Measurements from ENCODE around the gene DICER1. TPM values are rescaled to one million over a fixed set of nuclear protein-coding genes. Genes with fewer than 3 reads are reported as not detected.
"Not testable (repeated sequence)": the region's sequence is repeated elsewhere in the genome, so short reads cannot be mapped to it uniquely, and the experiment has no call there.

DICER1 gene, protein sequence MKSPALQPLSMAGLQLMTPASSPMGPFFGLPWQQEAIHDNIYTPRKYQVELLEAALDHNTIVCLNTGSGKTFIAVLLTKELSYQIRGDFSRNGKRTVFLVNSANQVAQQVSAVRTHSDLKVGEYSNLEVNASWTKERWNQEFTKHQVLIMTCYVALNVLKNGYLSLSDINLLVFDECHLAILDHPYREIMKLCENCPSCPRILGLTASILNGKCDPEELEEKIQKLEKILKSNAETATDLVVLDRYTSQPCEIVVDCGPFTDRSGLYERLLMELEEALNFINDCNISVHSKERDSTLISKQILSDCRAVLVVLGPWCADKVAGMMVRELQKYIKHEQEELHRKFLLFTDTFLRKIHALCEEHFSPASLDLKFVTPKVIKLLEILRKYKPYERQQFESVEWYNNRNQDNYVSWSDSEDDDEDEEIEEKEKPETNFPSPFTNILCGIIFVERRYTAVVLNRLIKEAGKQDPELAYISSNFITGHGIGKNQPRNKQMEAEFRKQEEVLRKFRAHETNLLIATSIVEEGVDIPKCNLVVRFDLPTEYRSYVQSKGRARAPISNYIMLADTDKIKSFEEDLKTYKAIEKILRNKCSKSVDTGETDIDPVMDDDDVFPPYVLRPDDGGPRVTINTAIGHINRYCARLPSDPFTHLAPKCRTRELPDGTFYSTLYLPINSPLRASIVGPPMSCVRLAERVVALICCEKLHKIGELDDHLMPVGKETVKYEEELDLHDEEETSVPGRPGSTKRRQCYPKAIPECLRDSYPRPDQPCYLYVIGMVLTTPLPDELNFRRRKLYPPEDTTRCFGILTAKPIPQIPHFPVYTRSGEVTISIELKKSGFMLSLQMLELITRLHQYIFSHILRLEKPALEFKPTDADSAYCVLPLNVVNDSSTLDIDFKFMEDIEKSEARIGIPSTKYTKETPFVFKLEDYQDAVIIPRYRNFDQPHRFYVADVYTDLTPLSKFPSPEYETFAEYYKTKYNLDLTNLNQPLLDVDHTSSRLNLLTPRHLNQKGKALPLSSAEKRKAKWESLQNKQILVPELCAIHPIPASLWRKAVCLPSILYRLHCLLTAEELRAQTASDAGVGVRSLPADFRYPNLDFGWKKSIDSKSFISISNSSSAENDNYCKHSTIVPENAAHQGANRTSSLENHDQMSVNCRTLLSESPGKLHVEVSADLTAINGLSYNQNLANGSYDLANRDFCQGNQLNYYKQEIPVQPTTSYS (N-terminal part only)
- 100 to 1,000 TPM in 2 of 4 donors, 10 to 100 TPM in 2; 64.7 to 137 (median 87.6) TPM for total RNA-seq

- TF ChIP-seq, protein P1, sequence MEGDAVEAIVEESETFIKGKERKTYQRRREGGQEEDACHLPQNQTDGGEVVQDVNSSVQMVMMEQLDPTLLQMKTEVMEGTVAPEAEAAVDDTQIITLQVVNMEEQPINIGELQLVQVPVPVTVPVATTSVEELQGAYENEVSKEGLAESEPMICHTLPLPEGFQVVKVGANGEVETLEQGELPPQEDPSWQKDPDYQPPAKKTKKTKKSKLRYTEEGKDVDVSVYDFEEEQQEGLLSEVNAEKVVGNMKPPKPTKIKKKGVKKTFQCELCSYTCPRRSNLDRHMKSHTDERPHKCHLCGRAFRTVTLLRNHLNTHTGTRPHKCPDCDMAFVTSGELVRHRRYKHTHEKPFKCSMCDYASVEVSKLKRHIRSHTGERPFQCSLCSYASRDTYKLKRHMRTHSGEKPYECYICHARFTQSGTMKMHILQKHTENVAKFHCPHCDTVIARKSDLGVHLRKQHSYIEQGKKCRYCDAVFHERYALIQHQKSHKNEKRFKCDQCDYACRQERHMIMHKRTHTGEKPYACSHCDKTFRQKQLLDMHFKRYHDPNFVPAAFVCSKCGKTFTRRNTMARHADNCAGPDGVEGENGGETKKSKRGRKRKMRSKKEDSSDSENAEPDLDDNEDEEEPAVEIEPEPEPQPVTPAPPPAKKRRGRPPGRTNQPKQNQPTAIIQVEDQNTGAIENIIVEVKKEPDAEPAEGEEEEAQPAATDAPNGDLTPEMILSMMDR (IDR thresholded peaks at IDR 0.05) = no peak
- peak; percentile 97 for ATAC-seq (ENCODE audit: low FRiP score)
- DNase-seq (ENCODE audit: low spot score) = peak; percentile 95
Observed at GRCh38 chr14:95157327-95158189, at the start of gene DICER1. TSS of gene DICER1 (minus strand) at chr14:95157529. CDS start at chr14:95133458, 24,071 bp downstream.

DNA sequence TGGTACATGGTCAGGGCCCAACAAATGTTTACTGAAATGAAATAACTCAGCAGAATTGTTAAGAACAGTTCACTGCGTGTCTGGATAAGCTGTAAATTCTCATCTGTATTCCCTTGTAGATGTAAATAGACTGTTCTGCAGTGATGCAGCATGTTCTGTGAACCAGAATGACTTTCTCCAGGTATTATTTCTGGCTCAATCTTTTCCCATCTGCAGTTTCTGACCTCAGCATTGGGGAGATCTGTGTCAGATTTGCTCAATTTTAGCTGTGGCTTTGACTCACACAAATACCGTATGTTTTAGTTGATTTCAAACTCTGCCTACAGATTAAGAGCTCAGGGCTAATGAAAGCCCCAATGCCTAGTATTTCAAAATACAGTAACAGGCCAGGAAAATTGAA is 49.2 kb upstream of the DICER1 start:
- DNase-seq (ENCODE audit: low spot score) (no peak), ATAC-seq (ENCODE audit: low FRiP score) (no peak)
- TF ChIP-seq, protein P1 (IDR thresholded peaks at IDR 0.05) = no peak

DNA sequence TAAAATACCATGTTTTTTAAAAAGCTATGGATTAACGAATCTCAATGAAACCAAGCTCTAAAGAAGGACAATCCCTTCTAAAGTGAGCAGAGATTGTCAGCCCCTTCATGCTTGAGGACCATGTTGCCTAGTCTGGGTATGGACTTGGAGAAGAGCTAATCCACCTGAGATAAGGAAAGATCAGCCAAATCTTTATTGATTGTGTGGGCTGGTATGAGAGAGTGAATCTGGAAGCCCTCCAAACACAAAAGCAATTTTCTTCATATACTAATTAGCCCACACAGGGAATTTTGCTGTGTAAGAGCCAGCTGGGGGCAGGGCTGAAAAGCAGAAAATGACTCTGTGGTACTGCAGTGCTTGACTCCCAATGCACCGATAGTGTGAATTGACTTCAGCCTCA is 47.4 kb upstream of the DICER1 start:
- ATAC-seq (ENCODE audit: low FRiP score) = no peak
- TF ChIP-seq, protein P1 (IDR thresholded peaks at IDR 0.05) = no peak
- DNase-seq (ENCODE audit: low spot score) = no peak

- not testable (repeated sequence) for DNase-seq (ENCODE audit: low spot score); ATAC-seq (ENCODE audit: low FRiP score)
Observed at GRCh38 chr14:95201745-95202144, 44.4 kb upstream of the DICER1 start.

GRCh38 chr14:95200404-95200803 is 43.1 kb upstream of the DICER1 start:
- TF ChIP-seq, protein P1 (IDR thresholded peaks at IDR 0.05) = no peak
- ATAC-seq (ENCODE audit: low FRiP score) (no peak), DNase-seq (ENCODE audit: low spot score) (no peak)

GRCh38 chr14:95199298-95199983 is 42.1 kb upstream of the DICER1 start:
- TF ChIP-seq, protein P1 (IDR thresholded peaks at IDR 0.05) = no peak
- no peak for DNase-seq (ENCODE audit: low spot score)
- ATAC-seq (ENCODE audit: low FRiP score) = no peak

All from omental fat pad (tissue), 4 donors.